HEK293 (cell line): ENCODE data around the gene MGA.
A peak's percentile ranks its signal among the peaks of the same experiment; 100 is the strongest.

Experiments used
- CTCF ChIA-PET: fragments of 350-600 bp; formaldehyde crosslinking; extraction: SDS; loops from one replicate; lab custom pipeline; 2021; ENCODE audit warnings: antibody characterized with exemption; lab: Yijun Ruan, JAX
- POLR2A ChIA-PET: fragments of 300-600 bp; formaldehyde crosslinking; extraction: SDS; loops from one replicate; lab custom pipeline; 2020; ENCODE audit warnings: antibody characterized with exemption, inconsistent platforms; lab: Yijun Ruan, JAX
- H3K27ac ChIP-seq: fragments of 200-500 bp; sonication (Bioruptor generic); 2 replicates; pipeline ENCODE4 v1.5.1; 2014; ENCODE audit warnings: low read depth, low read length, control low read depth, inconsistent platforms; ENCODE audit errors: extremely low read depth
- H3K36me3 ChIP-seq, 2 experiments: fragments of 200-500 bp in 1 of 2; sonication (Bioruptor generic) in 1 of 2; 1 replicate in 1 of 2; 2 replicates in 1 of 2; pipeline ENCODE4 v1.5.1; 2014 to 2017; ENCODE audit warnings: inconsistent platforms in 2 of 2, low read length in 2 of 2; ENCODE audit not compliant: control insufficient read depth in 2 of 2, insufficient read depth in 1 of 2
- H3K4me1 ChIP-seq: fragments of 200-500 bp; sonication (Bioruptor generic); 2 replicates; pipeline ENCODE4 v1.5.1; 2014; ENCODE audit warnings: mild to moderate bottlenecking, low read length, inconsistent platforms; ENCODE audit not compliant: control insufficient read depth, insufficient read depth
- H3K4me3 ChIP-seq: 2 replicates; pipeline ENCODE4 v1.5.1; 2011; ENCODE audit warnings: low read depth, mild to moderate bottlenecking, control low read depth, low read length, moderate library complexity
- H3K9me3 ChIP-seq: fragments of 200-500 bp; sonication (Bioruptor generic); 2 replicates; pipeline ENCODE4 v1.5.1; 2014; ENCODE audit warnings: low read depth, low read length, inconsistent platforms; ENCODE audit not compliant: control insufficient read depth, insufficient read depth
- HOXD13 ChIP-seq: sonication (generic); formaldehyde crosslinking; IDR thresholded peaks from 2 replicates; pipeline ENCODE4 v1.8.0; 2022; ENCODE audit warnings: missing genetic modification reagents, borderline replicate concordance
- KLF8 ChIP-seq: fragments of 450-650 bp; formaldehyde crosslinking; IDR thresholded peaks from 2 replicates; pipeline ENCODE4 v1.5.1; 2016; ENCODE audit warnings: missing biosample characterization, missing genetic modification characterization
- OVOL3 ChIP-seq: fragments of 450-650 bp; formaldehyde crosslinking; IDR thresholded peaks from 2 replicates; pipeline ENCODE4 v1.5.1; 2016; ENCODE audit warnings: missing biosample characterization, missing genetic modification characterization
- PRDM1 ChIP-seq: fragments of 450-650 bp; formaldehyde crosslinking; IDR thresholded peaks from 2 replicates; pipeline ENCODE4; 2016; ENCODE audit warnings: missing biosample characterization, missing genetic modification characterization
- PRDM10 ChIP-seq: fragments of 450-650 bp; formaldehyde crosslinking; IDR thresholded peaks from 2 replicates; pipeline ENCODE4 v1.5.1; 2016; ENCODE audit warnings: missing biosample characterization, missing genetic modification characterization
- SALL2 ChIP-seq: fragments of 450-650 bp; formaldehyde crosslinking; IDR thresholded peaks from 2 replicates; pipeline ENCODE4 v1.5.0; 2017; ENCODE audit warnings: missing biosample characterization, mild to moderate bottlenecking, missing genetic modification characterization, borderline replicate concordance
- TCF7L2 ChIP-seq: IDR thresholded peaks from 2 replicates; pipeline ENCODE4 v1.6.1; 2011; ENCODE audit warnings: low read depth, mild to moderate bottlenecking, inconsistent platforms, low read length, moderate library complexity, borderline replicate concordance
- ZBTB21 ChIP-seq: fragments of 450-650 bp; formaldehyde crosslinking; IDR thresholded peaks from 2 replicates; pipeline ENCODE4 v1.5.1; 2017; ENCODE audit warnings: missing biosample characterization, missing genetic modification characterization
- ZBTB8A ChIP-seq: fragments of 450-650 bp; formaldehyde crosslinking; IDR thresholded peaks from 2 replicates; pipeline ENCODE4 v1.5.1; 2016; ENCODE audit warnings: missing biosample characterization, missing genetic modification characterization
- ZNF140 ChIP-seq: fragments of 450-650 bp; formaldehyde crosslinking; IDR thresholded peaks from 2 replicates; pipeline ENCODE4 v1.5.1; 2016; ENCODE audit warnings: missing biosample characterization, missing genetic modification characterization
- ZNF148 ChIP-seq: fragments of 450-650 bp; formaldehyde crosslinking; IDR thresholded peaks from 2 replicates; pipeline ENCODE4 v1.5.0; 2017; ENCODE audit warnings: missing biosample characterization, missing genetic modification characterization, borderline replicate concordance
- ZNF184 ChIP-seq: fragments of 450-650 bp; IDR thresholded peaks from 2 replicates; pipeline ENCODE4 v1.5.1; 2018; ENCODE audit warnings: missing biosample characterization, mild to moderate bottlenecking, missing genetic modification characterization
- ZNF24 ChIP-seq: fragments of 450-650 bp; formaldehyde crosslinking; IDR thresholded peaks from 2 replicates; pipeline ENCODE4 v1.5.1; 2016; ENCODE audit warnings: missing biosample characterization, missing genetic modification characterization
- ZNF366 ChIP-seq: fragments of 450-650 bp; formaldehyde crosslinking; conservative IDR thresholded peaks from 2 replicates; pipeline ENCODE4 v1.5.1; 2016; ENCODE audit warnings: missing biosample characterization, missing genetic modification characterization
- ZNF433 ChIP-seq: fragments of 450-650 bp; formaldehyde crosslinking; IDR thresholded peaks from 2 replicates; pipeline ENCODE4 v1.5.1; 2016; ENCODE audit warnings: missing biosample characterization, missing genetic modification characterization, low read depth
- ZNF558 ChIP-seq: fragments of 450-650 bp; formaldehyde crosslinking; IDR thresholded peaks from 2 replicates; pipeline ENCODE4 v1.5.1; 2016; ENCODE audit warnings: missing biosample characterization, missing genetic modification characterization
- ZNF580 ChIP-seq: fragments of 450-650 bp; formaldehyde crosslinking; IDR thresholded peaks from 2 replicates; pipeline ENCODE4 v1.5.1; 2016; ENCODE audit warnings: missing biosample characterization, missing genetic modification characterization
- ZNF623 ChIP-seq: fragments of 450-650 bp; formaldehyde crosslinking; IDR thresholded peaks from 2 replicates; pipeline ENCODE4 v1.5.1; 2016; ENCODE audit warnings: missing biosample characterization, missing genetic modification characterization
- ZNF677 ChIP-seq: fragments of 450-650 bp; IDR thresholded peaks from 2 replicates; pipeline ENCODE4 v1.5.0; 2018; ENCODE audit warnings: missing biosample characterization, mild to moderate bottlenecking, missing genetic modification characterization, moderate library complexity
- ZSCAN5A ChIP-seq: fragments of 450-650 bp; formaldehyde crosslinking; IDR thresholded peaks from 2 replicates; pipeline ENCODE4 v1.5.1; 2016; ENCODE audit warnings: missing biosample characterization, missing genetic modification characterization

MGA gene

GRCh38 chr15:41689083-41689482, 28.9 kb downstream of the MGA start:
- Histone ChIP-seq H3K27ac (no peak overlapping the region), H3K4me3 (no peak overlapping the region), H3K4me1 (peaks cover 3% of the 10 kb centered on the region), H3K36me3 (no peaks in the 10 kb centered on the region), H3K9me3 (no peaks in the 10 kb centered on the region)
- ChIA-PET POLR2A (no interaction called here), CTCF (no interaction called here)
- TF ChIP-seq PRDM10 (tag by site-specific recombination), result peak; percentile 80
- TF ChIP-seq ZNF677 (tag by site-specific recombination), result no peak
- TF ChIP-seq ZNF366 (tag by site-specific recombination), result peak; percentile 70
- no peak for TF ChIP-seq ZNF140 (tag by site-specific recombination)
- no peak for TF ChIP-seq KLF8
- peak; percentile 98 for TF ChIP-seq PRDM1 (tag by site-specific recombination)
- TF ChIP-seq ZBTB21, result no peak
- no peak for TF ChIP-seq ZSCAN5A (tag by site-specific recombination)
- TF ChIP-seq SALL2 (tag by site-specific recombination), result no peak
- TF ChIP-seq ZNF24 (tag by site-specific recombination), result no peak
- TF ChIP-seq HOXD13 (CRISPR knock-in tag), result no peak
- no peak for TF ChIP-seq ZNF558 (tag by site-specific recombination)
- no peak for TF ChIP-seq ZNF184 (tag by site-specific recombination)
- TF ChIP-seq OVOL3 (tag by site-specific recombination), result no peak
- TF ChIP-seq ZNF580, result no peak
- TF ChIP-seq TCF7L2, result no peak

- H3K36me3 ChIP-seq, result no peaks in the 10 kb centered on the region
- CTCF ChIA-PET, result no interaction called here
- POLR2A ChIA-PET, result no interaction called here
- TF ChIP-seq PRDM10 (tag by site-specific recombination) (no peak), ZNF433 (tag by site-specific recombination) (no peak), ZBTB8A (tag by site-specific recombination) (no peak), ZNF623 (tag by site-specific recombination) (no peak), ZNF148 (no peak), ZSCAN5A (tag by site-specific recombination) (no peak)
Measured at GRCh38 chr15:41689834-41690233, 29.6 kb downstream of the MGA start.

More at GRCh38 chr15:41689834-41690233, 29.6 kb downstream of the MGA start:
- no peak overlapping the region for H3K27ac ChIP-seq
- no peak overlapping the region for H3K4me3 ChIP-seq
- 0 out of 2 replicates have a peak, but pooled peaks cover 2% of the 10 kb centered on the region for H3K4me1 ChIP-seq
- H3K9me3 ChIP-seq, result no peaks in the 10 kb centered on the region
